ENCODE data around the gene MRTFA.

The MRTFA gene

GRCh38 chr22:40368836-40369235 lies 267.7 kb downstream of the MRTFA start:
- no peak overlapping the region for H3K4me3 ChIP-seq (ENCODE audit: low read depth, low read length)
- no peak for TF ChIP-seq CTCF (IDR thresholded peaks at IDR 0.05; ENCODE audit: low read depth, low read length, missing control alignments)
- no peak for DNase-seq (ENCODE audit: low read depth)

GRCh38 chr22:40368016-40368415 lies 268.5 kb downstream of the MRTFA start:
- TF ChIP-seq CTCF (IDR thresholded peaks at IDR 0.05; ENCODE audit: low read depth, low read length, missing control alignments) = no peak
- no peak for DNase-seq (ENCODE audit: low read depth)
- H3K4me3 ChIP-seq (ENCODE audit: low read depth, low read length) = no peak overlapping the region

GRCh38 chr22:40367342-40367741 lies 269.2 kb downstream of the MRTFA start:
- no peak for DNase-seq (ENCODE audit: low read depth)
- no peak for TF ChIP-seq CTCF (IDR thresholded peaks at IDR 0.05; ENCODE audit: low read depth, low read length, missing control alignments)
- no peak overlapping the region for H3K4me3 ChIP-seq (ENCODE audit: low read depth, low read length)

- no peak for TF ChIP-seq CTCF (IDR thresholded peaks at IDR 0.05; ENCODE audit: low read depth, low read length, missing control alignments)
- DNase-seq (ENCODE audit: low read depth) = no peak
- no peak overlapping the region for H3K4me3 ChIP-seq (ENCODE audit: low read depth, low read length)
These were observed 270.5 kb downstream of the MRTFA start for GRCh38 chr22:40366068-40366467.

DNA sequence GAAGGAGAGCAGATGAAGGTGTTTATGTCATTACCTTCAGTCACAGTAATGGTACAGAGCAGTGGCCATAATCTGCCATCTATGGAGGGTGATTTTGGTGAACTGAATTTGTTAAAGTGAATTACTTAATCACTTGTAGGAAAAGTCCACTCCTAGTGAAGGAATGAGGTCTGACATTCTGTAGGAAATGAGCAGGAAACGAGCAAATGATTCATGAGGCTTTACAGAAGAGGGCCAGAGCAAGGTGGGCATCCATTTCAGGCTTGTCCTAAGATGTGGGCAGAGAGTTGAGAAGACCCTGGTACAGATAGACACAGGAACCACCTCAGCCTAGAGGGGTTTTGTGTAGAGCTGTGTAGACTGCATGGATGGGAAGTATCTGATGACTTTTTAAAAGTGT lies 272.1 kb downstream of the MRTFA start:
- no peak for DNase-seq (ENCODE audit: low read depth)
- no peak overlapping the region for H3K4me3 ChIP-seq (ENCODE audit: low read depth, low read length)
- no peak for TF ChIP-seq CTCF (IDR thresholded peaks at IDR 0.05; ENCODE audit: low read depth, low read length, missing control alignments)

- DNase-seq (ENCODE audit: low read depth) = no peak
- no peak overlapping the region for H3K4me3 ChIP-seq (ENCODE audit: low read depth, low read length)
- TF ChIP-seq CTCF (IDR thresholded peaks at IDR 0.05; ENCODE audit: low read depth, low read length, missing control alignments) = no peak
These were observed 273.5 kb downstream of the MRTFA start for GRCh38 chr22:40363059-40363458.

GRCh38 chr22:40361100-40361499 lies 275.4 kb downstream of the MRTFA start:
- no peak overlapping the region for H3K4me3 ChIP-seq (ENCODE audit: low read depth, low read length)
- TF ChIP-seq CTCF (IDR thresholded peaks at IDR 0.05; ENCODE audit: low read depth, low read length, missing control alignments) = no peak
- no peak for DNase-seq (ENCODE audit: low read depth)

All from GM12864 (cell line).